Heart left ventricle (tissue), 16 donors: ENCODE measurements around the gene PRKG1. TPM values are rescaled to one million over a fixed set of nuclear protein-coding genes. Genes with fewer than 3 reads are reported as not detected.

Experiments used
- ATAC-seq, 4 donors: fragments of 200-7000 bp; cut with Tn5 transposase; one replicate each; pipeline ENCODE4 v1.9.1; 2020 to 2022; ENCODE audit warnings: moderate library complexity in 4 of 4, mild to moderate bottlenecking in 3 of 4, moderate number of reproducible peaks in 1 of 4
- DNase-seq, 5 donors: peaks; one replicate each; pipeline ENCODE4 v3.0.0-alpha.2; 2020
- H3K27ac ChIP-seq, 12 donors: fragments of 200-600 bp; sonication (generic) in 4 of 12; one replicate each; pipeline versions ENCODE4 v1.5.0 to v1.8.0; 2016 to 2022; ENCODE audit warnings: mild to moderate bottlenecking in 2 of 12
- H3K27me3 ChIP-seq, 9 donors: fragments of 200-600 bp; sonication (generic) in 2 of 9; one replicate each; pipeline versions ENCODE4 v1.5.1 to v1.8.0; 2016 to 2022; ENCODE audit warnings: mild to moderate bottlenecking in 3 of 9
- H3K36me3 ChIP-seq, 9 donors: fragments of 200-600 bp; sonication (generic) in 2 of 9; one replicate each; pipeline versions ENCODE4 v1.5.0 to v1.8.0; 2018 to 2022; ENCODE audit warnings: mild to moderate bottlenecking in 2 of 9
- H3K4me1 ChIP-seq, 12 donors: fragments of 200-600 bp; sonication (generic) in 4 of 12; one replicate each; pipeline versions ENCODE4 v1.5.0 to v1.8.0; 2016 to 2022; ENCODE audit warnings: mild to moderate bottlenecking in 3 of 12
- H3K4me3 ChIP-seq, 12 donors: fragments of 200-600 bp; sonication (generic) in 4 of 12; one replicate each; pipeline versions ENCODE4 v1.5.0 to v1.8.0; 2017 to 2022; ENCODE audit warnings: mild to moderate bottlenecking in 9 of 12, moderate library complexity in 4 of 12
- H3K9me3 ChIP-seq, 12 donors: fragments of 200-600 bp; sonication (generic) in 4 of 12; one replicate each; pipeline versions ENCODE4 v1.5.0 to v1.8.0; 2016 to 2022; ENCODE audit warnings: mild to moderate bottlenecking in 1 of 12
- CTCF ChIP-seq, 12 donors: fragments of 200-600 bp; sonication (generic) in 4 of 12; IDR thresholded peaks; one replicate each; pipeline versions ENCODE4 v1.5.0 to v1.8.0; 2018 to 2022; ENCODE audit warnings: antibody characterized with exemption in 12 of 12, mild to moderate bottlenecking in 5 of 12
- POLR2A ChIP-seq, 2 donors: fragments of 450-650 bp; IDR thresholded peaks; one replicate each; pipeline ENCODE4 v1.6.1; 2017; ENCODE audit warnings: antibody characterized with exemption in 2 of 2, mild to moderate bottlenecking in 2 of 2, moderate library complexity in 2 of 2
- WGBS, 4 donors: extraction: QIAGEN DNeasy Blood & Tissue Kit in 2 of 4; methylation state at CpG; one replicate each; pipeline versions ENCODE4 v1.1.5 to v1.1.7; 2013 to 2018; 5-methylcytosine and 5-hydroxymethylcytosine counted together
- intact Hi-C, 10 donors: fragments of 100-400 bp; cut with DNase I; formaldehyde crosslinking; loops; one replicate each; pipeline versions ENCODE4 v1.11.1 to v1.14.2; 2022
- polyA plus RNA-seq, 2 donors: library from polyadenylated mRNA; stranded (reverse); fragments of 200-250 nt; gene quantifications; one replicate each; pipeline ENCODE4 v1.2.3, GENCODE V29; 2013
- total RNA-seq, 9 donors: library from RNA; depleted of rRNA in 2 of 9; stranded (reverse); fragments of >200 nt in 2 of 9; fragmentation: NEBNext Ultra II Directional in 3 of 9; extraction: Animal tissue kit (Norgen Biotek cat#: 25700) in 3 of 9; gene quantifications; one replicate each; pipeline versions ENCODE4 v1.1.0 to v1.2.4, GENCODE V29; 2016 to 2023
- donor health status: ischemic (EF 13 %, LVEDD 7.1; RV severe dilation, severe dysfunction).
- donor health status: healthy with polysubstance abuse.
- donor health status: DM: no; HTN: yes; CAD: no.
- donor health status: DM: no; HTN: no; CAD: no.
- donor health status: ischemic (EF 25% LVEDD 6.9; RV normal size, moderate dysfunction).
- donor health status: ischemic (EF 25% LVEDD 5.7; RV mildly dilated, moderate dysfunction).
- donor health status: healthy.
- donor health status: DM: yes; HTN: yes; CAD: no.
- donor health status: ischemic (EF 35%, LVEDD 5.7; RV mildly dilated, moderate dysfunction).
- donor health status: nonischemic (EF 11% LVEDD 7.7; RV severe dilation, severe dysfunction).
- donor health status: DM: yes; HTN: yes; CAD: no.
- donor health status: PGD.
- donor health status: ischemic (EF 29% LVEDD 5.4; RV normal size, mild dysfunction).
- donor health status: nonischemic (EF 23%, LVEDD 6.1; RV moderate dilation, normal function).

PRKG1 gene
- total and polyA plus RNA-seq, 11 donors, result 5.5 to 37.3 (median 29.3) TPM

- no peaks in the 10 kb centered on the region for H3K27me3 ChIP-seq
- H3K4me3 ChIP-seq, result no peak overlapping the region
- H3K36me3 ChIP-seq, result no peaks in the 10 kb centered on the region
- H3K9me3 ChIP-seq, result peaks cover 0 to 5% (median 0%) of the 10 kb centered on the region in 12 donors
- DNase-seq, result no peak
- 90 to 94% (median 93%) methylated on average over 4 of the region's 4 CpGs for WGBS, 4 donors
- no peak for ATAC-seq
- intact Hi-C loops, result no loop called here
- H3K27ac ChIP-seq, result no peak overlapping the region
- H3K4me1 ChIP-seq, result peaks cover 0 to 38% (median 18%) of the 10 kb centered on the region in 12 donors
- TF ChIP-seq CTCF (IDR thresholded peaks at IDR 0.05) (no peak), POLR2A (IDR thresholded peaks at IDR 0.05) (no peak)
Observed at GRCh38 chr10:51121861-51122260, 47.6 kb downstream of the PRKG1 start.

- TF ChIP-seq POLR2A (IDR thresholded peaks at IDR 0.05) (no peak), CTCF (IDR thresholded peaks at IDR 0.05) (no peak)
- DNase-seq, result no peak
- Histone ChIP-seq H3K4me1 (peaks cover 0 to 8% (median 0%) of the 10 kb centered on the region in 12 donors), H3K36me3 (no peaks in the 10 kb centered on the region), H3K9me3 (peaks cover 0 to 5% (median 0%) of the 10 kb centered on the region in 12 donors), H3K27me3 (no peaks in the 10 kb centered on the region), H3K4me3 (no peak overlapping the region), H3K27ac (no peak overlapping the region)
- 91 to 100% (median 95%) methylated on average over 1 of the region's 1 CpG for WGBS, 4 donors
- intact Hi-C loops, result no loop called here
- no peak for ATAC-seq
Observed at GRCh38 chr10:51124852-51125251, 50.6 kb downstream of the PRKG1 start.

- Histone ChIP-seq H3K36me3 (no peaks in the 10 kb centered on the region), H3K9me3 (peaks cover 0 to 5% (median 0%) of the 10 kb centered on the region in 12 donors), H3K4me1 (peaks cover 0 to 3% (median 0%) of the 10 kb centered on the region in 12 donors), H3K27ac (no peak overlapping the region), H3K4me3 (no peak overlapping the region), H3K27me3 (no peaks in the 10 kb centered on the region)
- no peak for TF ChIP-seq CTCF (IDR thresholded peaks at IDR 0.05)
- TF ChIP-seq POLR2A (IDR thresholded peaks at IDR 0.05), result no peak
- ATAC-seq (no peak), DNase-seq (no peak)
- WGBS, 4 donors, result 95 to 97% (median 95%) methylated on average over 2 of the region's 2 CpGs
- intact Hi-C loops, result no loop called here
Observed at GRCh38 chr10:51125518-51125917, 51.2 kb downstream of the PRKG1 start.

- H3K27ac ChIP-seq, result no peak overlapping the region
- H3K36me3 ChIP-seq, result no peaks in the 10 kb centered on the region
- TF ChIP-seq POLR2A (IDR thresholded peaks at IDR 0.05) (no peak), CTCF (IDR thresholded peaks at IDR 0.05) (no peak)
- DNase-seq (no peak), ATAC-seq (no peak)
- H3K27me3 ChIP-seq, result no peaks in the 10 kb centered on the region
- intact Hi-C loops, result no loop called here
- no peak overlapping the region for H3K4me3 ChIP-seq
- H3K4me1 ChIP-seq, result no peaks in the 10 kb centered on the region
- 68 to 78% (median 75%) methylated on average over 2 of the region's 2 CpGs for WGBS, 4 donors
- H3K9me3 ChIP-seq, result peaks cover 0 to 5% (median 0%) of the 10 kb centered on the region in 12 donors
Observed at GRCh38 chr10:51129946-51130544, 55.8 kb downstream of the PRKG1 start.
